AG10803 (cell line): Measurements from ENCODE around the gene DPF3.

Experiments
- DNase-seq: peaks from one replicate; pipeline ENCODE4 v3.0.0; 2010; ENCODE audit warnings: low read depth
- H3K4me3 ChIP-seq: 2 replicates; pipeline ENCODE4 v1.5.1; 2011; ENCODE audit warnings: mild to moderate bottlenecking, low read length, control low read depth
- TF ChIP-seq, protein P1 (sequence below): conservative IDR thresholded peaks from 2 replicates; pipeline ENCODE4 v1.5.1; 2011; ENCODE audit warnings: mild to moderate bottlenecking, low read length, control low read depth, inconsistent platforms

DPF3 gene

DNA sequence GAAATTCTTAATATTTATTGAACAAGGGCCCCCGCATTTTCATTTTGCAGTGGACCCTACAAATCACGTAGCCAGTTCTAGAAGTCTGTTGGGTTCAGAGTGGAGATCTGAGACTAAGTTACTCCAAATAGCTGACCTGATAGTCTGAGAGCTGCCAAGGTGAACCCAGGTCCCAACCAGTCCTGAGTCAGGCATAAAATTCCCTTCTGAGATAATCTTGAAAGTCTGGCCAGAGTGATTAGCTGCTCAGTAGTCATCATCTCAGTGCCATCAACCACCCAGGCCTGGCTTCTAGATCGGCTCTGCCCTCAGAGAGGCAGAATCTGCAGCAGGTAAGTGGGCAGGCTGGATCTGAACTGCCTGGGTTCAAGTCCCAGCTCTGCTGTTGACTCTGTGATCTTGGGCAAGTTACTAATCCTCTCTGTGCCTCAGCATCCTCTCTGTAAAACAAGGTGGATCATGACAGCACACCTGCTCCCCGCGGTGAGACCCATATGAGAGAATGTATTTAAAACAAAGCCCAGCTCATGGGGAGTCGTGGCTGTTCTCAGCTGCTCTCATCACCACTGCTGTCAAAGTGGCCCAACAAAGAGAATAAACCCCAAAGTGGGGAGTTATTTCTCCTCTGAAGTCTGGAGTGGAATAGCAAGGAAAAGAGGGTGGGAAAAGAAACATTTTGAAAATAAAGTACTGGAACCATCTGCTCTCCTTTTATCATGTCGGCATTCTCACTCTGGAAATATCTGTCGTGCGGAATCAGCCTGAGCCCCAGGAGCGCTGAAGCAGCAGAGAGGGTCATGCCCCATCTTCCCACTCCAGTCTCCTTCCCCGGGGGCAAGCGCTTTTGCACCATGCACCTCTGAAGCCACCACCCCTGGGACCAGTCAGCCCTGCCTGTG, 193.3 kb downstream of the DPF3 start:
- H3K4me3 ChIP-seq, result no peak overlapping the region
- TF ChIP-seq, protein P1, sequence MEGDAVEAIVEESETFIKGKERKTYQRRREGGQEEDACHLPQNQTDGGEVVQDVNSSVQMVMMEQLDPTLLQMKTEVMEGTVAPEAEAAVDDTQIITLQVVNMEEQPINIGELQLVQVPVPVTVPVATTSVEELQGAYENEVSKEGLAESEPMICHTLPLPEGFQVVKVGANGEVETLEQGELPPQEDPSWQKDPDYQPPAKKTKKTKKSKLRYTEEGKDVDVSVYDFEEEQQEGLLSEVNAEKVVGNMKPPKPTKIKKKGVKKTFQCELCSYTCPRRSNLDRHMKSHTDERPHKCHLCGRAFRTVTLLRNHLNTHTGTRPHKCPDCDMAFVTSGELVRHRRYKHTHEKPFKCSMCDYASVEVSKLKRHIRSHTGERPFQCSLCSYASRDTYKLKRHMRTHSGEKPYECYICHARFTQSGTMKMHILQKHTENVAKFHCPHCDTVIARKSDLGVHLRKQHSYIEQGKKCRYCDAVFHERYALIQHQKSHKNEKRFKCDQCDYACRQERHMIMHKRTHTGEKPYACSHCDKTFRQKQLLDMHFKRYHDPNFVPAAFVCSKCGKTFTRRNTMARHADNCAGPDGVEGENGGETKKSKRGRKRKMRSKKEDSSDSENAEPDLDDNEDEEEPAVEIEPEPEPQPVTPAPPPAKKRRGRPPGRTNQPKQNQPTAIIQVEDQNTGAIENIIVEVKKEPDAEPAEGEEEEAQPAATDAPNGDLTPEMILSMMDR, result no peak
- peak; percentile 25 for DNase-seq

DNA sequence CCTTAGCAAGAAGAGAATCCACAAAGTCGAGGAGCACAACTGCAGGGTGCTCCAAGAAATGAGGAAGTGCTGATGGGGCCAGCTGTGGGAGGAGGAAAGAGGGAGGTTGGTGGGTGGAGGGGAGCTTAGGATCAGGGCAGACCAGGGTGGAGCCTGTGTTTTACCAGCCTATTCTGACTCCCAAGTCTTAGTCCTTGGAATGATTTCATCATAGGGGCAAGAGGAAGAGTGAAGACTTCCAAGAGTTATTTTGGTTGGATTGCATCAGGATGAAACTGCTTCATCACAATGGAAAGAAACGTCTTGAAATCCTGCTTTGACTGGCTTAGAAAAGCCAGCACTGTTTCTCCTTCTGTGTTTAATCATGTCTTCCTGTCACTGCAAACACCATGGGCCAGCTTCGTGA, 194.0 kb downstream of the DPF3 start:
- peak; percentile 96 for DNase-seq
- no peak overlapping the region for H3K4me3 ChIP-seq
- TF ChIP-seq, protein P1, result no peak

DNA sequence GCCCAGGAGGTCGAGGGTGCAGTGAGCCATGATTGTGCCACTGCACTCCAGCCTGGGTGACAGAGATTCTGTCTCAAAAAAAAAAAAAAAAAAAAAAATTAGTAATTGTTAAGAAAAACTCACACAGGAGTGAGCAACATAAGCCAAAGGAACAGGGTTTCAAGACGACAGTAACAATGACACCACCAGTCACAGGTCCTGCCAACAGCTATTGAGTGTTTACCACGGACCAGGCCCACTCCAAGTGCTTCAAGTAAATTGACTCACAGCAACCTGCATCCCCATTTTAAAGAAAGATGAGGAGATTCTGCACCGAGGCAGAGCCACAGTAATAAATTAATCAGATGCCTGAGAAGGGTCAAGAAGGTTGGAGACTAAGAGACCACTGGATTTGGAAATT, 194.5 kb downstream of the DPF3 start:
- no peak for DNase-seq
- no peak overlapping the region for H3K4me3 ChIP-seq
- TF ChIP-seq, protein P1, result no peak

DNA sequence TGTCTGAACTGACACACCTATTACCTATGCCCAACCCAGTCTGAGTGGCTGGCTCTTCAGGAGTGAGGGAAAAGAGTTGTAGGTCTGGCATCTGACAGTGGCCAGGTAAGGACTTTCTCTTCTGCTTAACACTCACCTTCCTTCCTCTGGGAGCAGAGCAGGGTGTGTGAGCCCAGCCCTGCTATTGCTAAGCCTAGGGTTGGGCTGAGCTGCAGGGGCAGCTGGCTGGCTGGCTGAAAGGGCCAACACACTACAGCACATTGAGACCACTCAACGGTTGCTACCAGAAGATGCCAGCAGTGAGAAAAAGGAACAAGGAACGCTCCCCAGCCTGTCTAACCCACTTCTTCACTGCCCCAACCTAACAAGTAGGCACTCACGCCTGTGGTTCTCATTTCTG, 201.2 kb downstream of the DPF3 start:
- no peak for DNase-seq
- TF ChIP-seq, protein P1, result no peak
- no peak overlapping the region for H3K4me3 ChIP-seq

DNA sequence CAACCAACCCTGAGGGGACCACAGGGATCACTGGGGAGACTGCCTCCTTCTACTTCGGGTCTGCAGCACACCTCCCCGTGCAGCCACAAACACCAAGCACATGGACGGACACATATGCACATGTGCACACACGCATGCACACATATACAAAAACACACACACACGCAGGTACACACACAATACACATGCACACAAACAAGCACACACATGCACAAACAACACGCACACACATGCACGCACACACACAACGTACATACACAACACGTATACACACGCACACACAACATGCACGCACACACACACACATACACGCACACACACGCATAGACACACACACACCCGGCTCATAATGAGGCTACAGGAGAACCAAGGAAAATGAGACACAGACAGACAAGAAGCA, 203.6 kb downstream of the DPF3 start:
- H3K4me3 ChIP-seq, result no peak overlapping the region
- TF ChIP-seq, protein P1, result no peak
- no peak for DNase-seq

DNA sequence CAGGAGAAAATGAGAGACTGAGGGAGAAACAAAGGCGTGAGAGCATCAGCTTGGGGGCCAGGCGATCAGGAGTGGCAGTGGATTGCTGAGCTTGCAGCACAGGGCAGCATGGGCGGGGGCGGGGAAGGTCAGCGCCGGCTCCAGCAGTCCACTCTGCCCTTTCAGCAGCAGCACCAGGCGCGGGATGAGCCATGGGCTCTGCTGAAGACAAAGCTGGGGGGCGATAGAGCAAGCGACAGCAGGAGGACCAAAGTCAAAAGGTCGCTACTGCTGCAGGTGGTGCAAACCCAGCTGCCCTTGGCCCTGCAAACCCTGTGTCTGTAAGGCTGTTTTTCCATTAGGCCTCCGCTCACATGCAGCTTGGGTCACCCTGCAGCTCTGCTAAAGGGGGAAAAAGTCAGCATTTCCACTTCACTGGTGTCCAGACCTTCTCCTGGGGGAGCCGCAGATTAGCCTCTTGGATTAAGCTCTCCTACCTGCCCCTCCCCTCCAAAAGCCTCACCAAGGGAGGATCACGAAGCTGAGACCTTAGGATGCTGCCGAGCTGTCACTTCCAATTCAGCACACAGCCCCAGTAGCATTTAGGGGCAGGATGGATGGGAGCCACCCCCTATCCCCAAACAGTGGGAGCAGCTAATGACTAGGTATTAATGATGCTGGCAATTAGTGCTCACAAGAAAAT, 204.8 kb downstream of the DPF3 start:
- TF ChIP-seq, protein P1, result no peak
- no peak overlapping the region for H3K4me3 ChIP-seq
- no peak for DNase-seq

DNA sequence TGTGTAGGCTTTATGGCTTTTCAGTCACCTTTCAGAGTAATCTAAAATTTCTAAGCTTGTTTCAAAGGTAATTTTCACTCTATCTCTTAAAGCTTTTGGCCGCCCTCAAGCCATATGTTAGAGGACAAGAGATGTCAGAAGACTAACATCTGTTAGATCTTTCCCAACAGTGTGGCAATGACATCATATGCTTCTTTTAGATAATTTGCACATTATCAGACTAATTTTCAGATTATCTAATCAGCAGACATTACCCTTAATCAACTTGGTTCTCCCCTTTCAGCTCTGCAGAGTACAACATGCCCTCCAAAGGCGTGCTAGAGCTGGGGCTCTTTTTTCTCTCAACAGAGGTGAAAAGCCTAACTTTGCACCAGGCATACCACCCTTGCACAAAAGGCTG, 207.1 kb downstream of the DPF3 start:
- TF ChIP-seq, protein P1, result no peak
- H3K4me3 ChIP-seq, result no peak overlapping the region
- DNase-seq, result no peak
